Fibroblast of the aortic adventitia (primary cell): ENCODE data around the gene FGFRL1. TPM values are rescaled to one million over a fixed set of nuclear protein-coding genes. Genes with fewer than 3 reads are reported as not detected.
"Not testable (repeated sequence)": the region's sequence is repeated elsewhere in the genome, so short reads cannot be mapped to it uniquely, and the experiment has no call there.

Source experiments
- DNase-seq: peaks from one replicate; pipeline ENCODE4 v3.0.0-alpha.2; 2010; ENCODE audit warnings: low read depth
- H3K4me3 ChIP-seq: 2 replicates; pipeline ENCODE4 v1.5.1; 2011; ENCODE audit warnings: low read depth, mild to moderate bottlenecking, control low read depth, low read length, moderate library complexity
- CTCF ChIP-seq: IDR thresholded peaks from 2 replicates; pipeline ENCODE4 v1.5.1; 2011; ENCODE audit warnings: mild to moderate bottlenecking, low read length, control low read depth, inconsistent platforms; ENCODE audit not compliant: insufficient read depth
- total RNA-seq: library from RNA; depleted of rRNA; stranded (reverse); fragments of >200 nt; gene quantifications from 2 replicates; pipeline ENCODE4 v1.2.3, GENCODE V29; 2012; ENCODE audit warnings: low replicate concordance

The FGFRL1 gene
- total RNA-seq, 1 donor, result 27.4 TPM

- DNase-seq, result no peak
- no peak for TF ChIP-seq CTCF
- no peak overlapping the region for H3K4me3 ChIP-seq
Measured at GRCh38 chr4:1044469-1045192, 33.2 kb downstream of the FGFRL1 start.

DNA sequence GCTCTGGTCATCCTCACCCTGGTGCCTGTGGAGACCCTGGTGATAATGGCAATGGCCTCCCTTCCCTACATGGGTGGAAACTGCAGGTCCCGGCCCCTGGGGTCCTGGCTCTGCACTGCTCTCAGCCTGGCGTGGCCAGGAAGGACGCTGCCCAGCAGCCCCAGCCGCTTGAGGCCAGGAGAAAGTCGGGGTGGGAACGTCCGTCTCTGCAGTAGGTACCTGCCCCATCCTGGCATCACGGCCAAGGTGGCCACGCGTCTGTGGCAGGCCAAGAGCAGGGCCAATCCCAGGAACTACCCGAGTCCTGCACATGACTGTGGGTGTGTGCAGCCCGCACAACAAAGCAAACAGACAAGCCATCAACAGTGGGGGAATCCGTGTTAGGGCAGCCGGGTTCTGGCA lies 33.8 kb downstream of the FGFRL1 start:
- no peak for DNase-seq
- H3K4me3 ChIP-seq, result no peak overlapping the region
- TF ChIP-seq CTCF, result no peak

DNA sequence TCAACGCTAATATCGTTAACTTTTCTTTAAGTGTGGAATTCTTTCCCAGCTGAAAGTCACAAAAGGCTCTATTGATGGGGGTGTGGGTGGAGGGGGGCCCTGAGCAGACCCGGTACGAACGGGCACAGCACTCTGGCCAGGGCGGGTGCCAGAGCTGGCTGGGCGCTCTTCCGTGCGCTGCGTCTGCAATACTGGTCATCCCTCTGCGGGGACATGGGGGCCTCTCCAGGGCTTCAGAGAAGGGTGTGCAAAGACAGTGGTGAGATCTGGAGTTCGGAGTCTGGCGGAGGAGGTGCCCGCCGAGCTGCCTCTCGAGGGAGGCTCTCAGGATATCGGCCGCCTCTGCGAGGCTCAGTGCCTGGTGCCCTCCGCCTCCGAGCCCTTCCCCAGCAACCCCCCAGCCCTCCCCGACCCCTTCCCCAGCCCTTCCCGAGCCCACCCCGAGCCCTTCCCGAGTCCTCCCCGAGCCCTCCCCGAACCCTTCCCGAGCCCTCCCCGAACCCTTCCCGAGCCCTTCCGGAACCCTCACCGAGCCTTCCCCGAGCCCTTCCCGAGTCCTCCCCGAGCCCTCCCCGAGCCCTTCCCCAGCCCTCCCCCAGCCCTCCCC lies 34.3 kb downstream of the FGFRL1 start:
- no peak for TF ChIP-seq CTCF
- H3K4me3 ChIP-seq, result no peak overlapping the region
- DNase-seq, result no peak

GRCh38 chr4:1046581-1047011 lies 35.2 kb downstream of the FGFRL1 start:
- not testable (repeated sequence) for H3K4me3 ChIP-seq
- DNase-seq, result peak; percentile 77

DNA sequence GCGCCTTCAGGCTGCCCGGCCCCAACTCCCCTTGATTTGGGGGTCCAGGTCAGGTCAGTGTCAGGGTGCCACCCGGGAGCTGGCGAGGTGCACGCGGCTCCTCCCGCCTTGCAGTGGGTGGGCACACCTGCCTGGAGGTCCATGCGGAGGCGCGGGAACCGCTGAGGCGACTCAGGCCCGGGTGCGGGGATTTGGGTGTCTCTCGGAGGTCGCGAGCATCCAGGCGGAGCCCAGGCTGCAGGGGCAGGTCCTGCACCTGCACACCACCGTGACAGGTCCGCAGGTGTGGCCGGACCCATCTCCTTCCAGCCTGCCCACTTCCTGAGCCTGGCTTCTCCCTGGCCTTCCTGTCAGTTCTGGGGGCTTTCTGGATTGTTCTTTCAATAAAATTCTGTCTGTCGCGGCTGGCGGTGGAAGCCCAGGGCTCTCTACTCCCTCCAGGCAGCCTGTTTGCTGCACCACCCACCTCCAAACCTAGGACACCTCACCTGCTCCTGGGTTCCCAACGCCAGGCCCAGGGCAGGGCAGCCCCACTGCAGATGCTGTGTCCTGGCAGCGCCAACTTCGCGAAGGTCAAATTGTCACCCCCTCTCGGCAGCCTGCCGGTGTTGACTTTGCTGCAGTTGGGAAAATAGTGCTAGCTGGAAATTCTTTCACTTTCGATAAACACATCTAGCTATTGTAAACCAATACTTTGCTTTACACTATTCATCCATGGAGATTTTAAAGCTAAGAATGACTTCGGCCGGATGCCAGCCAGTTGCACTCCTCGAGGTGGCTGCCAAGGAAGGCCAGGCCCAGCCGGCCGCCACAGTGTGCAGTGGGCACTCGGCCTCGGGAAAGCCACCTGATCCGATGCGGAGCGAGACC lies 35.9 kb downstream of the FGFRL1 start:
- H3K4me3 ChIP-seq, result peak overlapping the region; percentile 25
- peak; percentile 30 for DNase-seq
- TF ChIP-seq CTCF, result no peak

DNA sequence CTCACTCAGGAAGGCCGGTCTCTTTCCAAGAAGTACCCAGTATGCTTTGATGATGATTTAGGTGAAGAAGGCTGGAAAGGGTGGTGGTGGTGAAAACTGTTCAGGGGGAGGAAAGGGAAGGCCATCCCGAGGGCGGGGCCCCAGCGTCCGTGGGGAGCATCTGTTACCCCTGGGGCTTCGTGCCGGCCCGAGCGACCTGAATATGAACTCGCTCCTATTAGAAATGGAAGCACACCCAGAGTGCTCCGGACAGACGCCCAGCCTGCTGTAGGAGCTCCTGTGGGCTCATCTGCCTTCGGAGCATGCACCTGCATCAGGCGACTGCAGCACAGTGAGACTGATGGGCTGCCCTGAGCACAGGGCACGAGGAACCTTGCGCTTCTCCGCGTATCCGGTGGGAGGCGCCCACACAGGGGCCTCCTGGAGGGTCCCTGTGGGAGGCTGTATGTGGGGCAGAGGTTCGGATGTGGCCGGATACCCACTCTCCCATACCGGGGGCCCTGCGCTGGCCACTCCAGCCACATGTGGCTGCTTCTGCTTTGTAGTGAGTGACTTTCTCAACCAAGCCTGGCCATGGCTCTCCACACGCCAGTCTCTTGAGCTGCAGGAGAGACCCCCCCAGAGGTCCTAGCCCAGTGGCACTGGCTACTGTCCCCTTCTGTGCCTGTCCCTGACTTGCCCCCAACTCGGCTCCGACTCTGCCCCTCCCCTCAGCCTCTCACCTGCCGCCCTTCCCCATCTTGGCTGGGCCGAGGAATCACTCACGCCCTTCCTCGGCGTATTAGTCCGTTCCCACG lies 36.7 kb downstream of the FGFRL1 start:
- TF ChIP-seq CTCF, result no peak
- DNase-seq, result no peak
- H3K4me3 ChIP-seq, result no peak overlapping the region
